Measurements from ENCODE around the gene RBM14.
A peak's percentile ranks its signal among the peaks of the same experiment; 100 is the strongest.
"Not testable (repeated sequence)": the region's sequence is repeated elsewhere in the genome, so short reads cannot be mapped to it uniquely, and the experiment has no call there.

RBM14 gene, protein sequence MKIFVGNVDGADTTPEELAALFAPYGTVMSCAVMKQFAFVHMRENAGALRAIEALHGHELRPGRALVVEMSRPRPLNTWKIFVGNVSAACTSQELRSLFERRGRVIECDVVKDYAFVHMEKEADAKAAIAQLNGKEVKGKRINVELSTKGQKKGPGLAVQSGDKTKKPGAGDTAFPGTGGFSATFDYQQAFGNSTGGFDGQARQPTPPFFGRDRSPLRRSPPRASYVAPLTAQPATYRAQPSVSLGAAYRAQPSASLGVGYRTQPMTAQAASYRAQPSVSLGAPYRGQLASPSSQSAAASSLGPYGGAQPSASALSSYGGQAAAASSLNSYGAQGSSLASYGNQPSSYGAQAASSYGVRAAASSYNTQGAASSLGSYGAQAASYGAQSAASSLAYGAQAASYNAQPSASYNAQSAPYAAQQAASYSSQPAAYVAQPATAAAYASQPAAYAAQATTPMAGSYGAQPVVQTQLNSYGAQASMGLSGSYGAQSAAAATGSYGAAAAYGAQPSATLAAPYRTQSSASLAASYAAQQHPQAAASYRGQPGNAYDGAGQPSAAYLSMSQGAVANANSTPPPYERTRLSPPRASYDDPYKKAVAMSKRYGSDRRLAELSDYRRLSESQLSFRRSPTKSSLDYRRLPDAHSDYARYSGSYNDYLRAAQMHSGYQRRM

DNA sequence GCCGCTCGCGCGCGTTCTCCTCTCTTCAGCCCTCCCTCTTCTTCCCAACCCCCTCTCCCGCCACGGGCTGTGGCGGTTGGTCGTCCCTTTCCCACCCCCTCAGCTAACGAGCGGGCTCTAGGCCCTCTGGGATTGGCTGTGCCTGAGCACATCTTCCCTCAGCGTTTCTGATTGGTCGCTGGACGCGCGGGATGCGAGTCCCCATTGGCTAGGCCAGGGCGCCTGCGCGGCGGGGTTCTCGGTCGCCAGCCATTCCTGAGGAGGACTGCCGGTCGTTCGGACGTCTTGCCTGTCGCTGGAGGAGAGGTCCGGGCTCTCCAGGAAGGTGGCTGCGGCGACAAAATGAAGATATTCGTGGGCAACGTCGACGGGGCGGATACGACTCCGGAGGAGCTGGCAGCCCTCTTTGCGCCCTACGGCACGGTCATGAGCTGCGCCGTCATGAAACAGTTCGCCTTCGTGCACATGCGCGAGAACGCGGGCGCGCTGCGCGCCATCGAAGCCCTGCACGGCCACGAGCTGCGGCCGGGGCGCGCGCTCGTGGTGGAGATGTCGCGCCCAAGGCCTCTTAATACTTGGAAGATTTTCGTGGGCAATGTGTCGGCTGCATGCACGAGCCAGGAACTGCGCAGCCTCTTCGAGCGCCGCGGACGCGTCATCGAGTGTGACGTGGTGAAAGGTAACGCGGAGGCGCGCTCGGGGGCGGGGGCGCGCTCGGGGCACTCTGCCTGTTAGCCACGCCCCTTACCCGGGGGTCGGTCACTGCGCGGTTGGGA, at the start of gene RBM14:
Gene RBM14, plus strand, starts transcription at position 252 of the 776 bp plus-strand sequence. Its CDS starts 91 bp downstream, at position 343.
- peak; percentile 96 to 97 for ATAC-seq

DNA sequence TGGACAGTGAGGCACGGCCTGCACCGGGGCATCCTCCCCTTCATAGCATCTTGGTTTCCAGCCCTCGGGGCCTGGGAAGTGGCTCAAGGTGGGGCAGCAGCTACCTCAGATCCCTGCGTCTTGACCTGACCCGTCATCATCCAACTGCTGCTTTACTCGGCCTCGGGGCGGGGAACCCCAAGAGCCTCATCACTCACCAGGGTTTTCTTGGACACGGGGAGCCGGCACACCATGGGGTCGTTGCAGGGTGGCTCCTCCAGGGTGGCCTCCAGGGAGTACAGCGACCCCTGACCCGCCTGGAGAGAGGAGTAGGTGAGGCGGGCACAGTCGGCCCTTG, 48.7 kb upstream of the RBM14 start:
- ATAC-seq = no peak

DNA sequence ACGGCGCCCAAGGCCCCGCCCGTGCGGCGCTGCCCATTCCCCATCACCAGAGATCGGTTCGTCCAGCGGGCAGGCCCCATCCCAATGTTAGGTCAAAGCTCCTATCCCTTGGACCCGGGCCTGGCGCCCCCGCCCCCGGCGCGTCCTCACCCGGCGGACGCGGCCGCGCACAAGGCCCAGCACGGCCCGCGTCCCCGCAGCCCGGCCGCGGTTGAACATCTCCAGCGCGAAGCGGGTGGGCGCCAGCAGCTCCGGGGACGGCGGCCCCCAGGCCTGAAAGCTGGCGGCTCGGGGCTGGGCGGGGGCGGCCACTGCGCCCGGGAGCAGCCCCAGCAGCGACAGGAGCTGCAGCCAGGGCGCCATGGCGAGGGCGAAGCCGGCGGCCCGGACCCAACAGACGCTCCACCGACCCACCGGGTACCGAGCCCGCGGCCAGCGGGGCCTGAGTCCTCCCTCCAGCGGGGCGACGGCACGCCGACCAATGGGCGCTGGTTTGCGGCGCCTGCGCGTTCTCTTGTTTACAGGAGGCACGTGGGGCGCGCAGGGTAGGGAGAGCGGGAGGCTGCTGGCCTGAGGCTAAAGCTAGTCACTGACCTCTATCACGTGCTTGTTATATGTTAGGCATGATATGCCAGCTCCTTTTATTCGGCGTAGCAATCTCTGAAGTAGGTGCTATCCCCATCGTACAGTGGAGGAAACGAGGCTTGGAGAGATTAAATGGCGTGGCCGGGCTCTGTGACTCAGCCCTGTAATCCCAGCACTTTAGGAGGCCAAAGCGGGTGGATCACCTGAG, 48.1 kb upstream of the RBM14 start, which contains the start of gene CTSF:
Gene CTSF, minus strand, starts transcription at position 483 of the 793 bp plus-strand sequence. Its CDS starts 120 bp downstream, at position 363.
- peak; percentile 83 to 94 for ATAC-seq

DNA sequence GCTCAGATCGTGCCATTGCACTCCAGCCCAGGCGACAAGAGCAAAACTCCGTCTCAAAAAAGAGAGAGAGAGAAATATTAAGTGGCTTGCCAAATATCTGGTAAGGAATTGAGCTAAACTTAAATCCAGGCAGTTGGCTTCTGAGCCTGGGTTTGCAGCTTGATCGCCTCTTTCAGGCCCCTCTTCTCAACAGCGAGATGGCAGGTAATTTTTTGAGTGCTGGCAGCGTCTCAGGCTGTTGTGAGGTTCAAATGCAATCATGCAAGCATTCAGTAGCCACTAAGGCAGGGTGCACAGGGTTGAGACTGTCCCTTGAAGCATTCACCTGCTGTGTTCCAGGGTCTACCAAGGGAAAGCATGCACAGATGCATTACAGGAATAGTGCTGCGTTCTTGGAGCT, 47.4 kb upstream of the RBM14 start:
- ATAC-seq = no peak

DNA sequence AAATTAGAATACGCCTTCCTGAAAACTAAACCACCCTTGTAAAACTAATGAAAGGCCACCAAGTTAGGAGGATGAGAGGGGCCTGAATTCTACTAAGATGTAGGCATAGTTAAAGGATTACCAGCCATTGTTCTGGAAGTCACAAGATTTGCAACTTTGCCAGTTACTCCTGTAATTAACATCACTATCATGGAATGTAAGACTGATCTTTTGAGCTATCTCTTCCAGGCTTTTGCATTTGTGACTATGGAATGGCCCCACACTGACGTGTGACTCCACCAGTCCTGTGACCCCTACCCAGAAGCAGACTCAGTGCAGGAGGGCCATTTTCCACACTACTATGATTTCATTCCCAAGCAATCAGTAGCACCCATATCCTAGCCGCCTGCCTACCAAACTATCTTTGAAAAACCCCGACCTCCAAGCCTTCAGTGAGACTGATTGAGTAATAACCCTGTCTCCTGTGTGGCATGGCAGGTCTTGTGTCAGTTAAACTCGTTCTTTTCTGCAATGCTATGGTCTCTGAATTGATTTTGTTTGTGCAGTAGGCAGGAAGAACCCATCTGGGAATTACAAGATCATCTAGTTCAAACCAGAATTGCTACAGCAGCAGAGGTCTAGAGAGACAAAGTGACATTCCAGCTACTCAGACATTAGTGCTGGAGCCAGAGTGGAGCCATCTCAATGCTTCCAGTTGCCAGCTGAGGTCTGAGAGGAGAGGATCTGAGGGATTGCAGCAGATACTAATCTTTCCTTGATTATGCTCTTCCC, 46.2 kb upstream of the RBM14 start:
- ATAC-seq = no peak

DNA sequence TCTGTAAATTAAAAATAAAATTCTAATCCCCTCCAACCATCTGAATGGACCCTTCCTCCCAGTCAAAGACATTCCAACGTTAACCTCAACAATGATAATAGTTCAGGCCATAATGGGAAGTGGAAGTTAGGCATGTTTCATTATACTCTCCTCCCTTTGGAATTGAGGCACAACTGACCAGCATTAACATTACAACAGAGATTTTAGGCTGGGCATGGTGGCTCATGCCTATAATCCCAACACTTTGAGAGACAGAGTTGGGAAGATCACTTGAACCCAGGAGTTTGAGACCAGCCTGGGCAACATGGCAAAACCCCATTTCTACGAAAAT, 45.6 kb upstream of the RBM14 start:
- ATAC-seq = no peak

DNA sequence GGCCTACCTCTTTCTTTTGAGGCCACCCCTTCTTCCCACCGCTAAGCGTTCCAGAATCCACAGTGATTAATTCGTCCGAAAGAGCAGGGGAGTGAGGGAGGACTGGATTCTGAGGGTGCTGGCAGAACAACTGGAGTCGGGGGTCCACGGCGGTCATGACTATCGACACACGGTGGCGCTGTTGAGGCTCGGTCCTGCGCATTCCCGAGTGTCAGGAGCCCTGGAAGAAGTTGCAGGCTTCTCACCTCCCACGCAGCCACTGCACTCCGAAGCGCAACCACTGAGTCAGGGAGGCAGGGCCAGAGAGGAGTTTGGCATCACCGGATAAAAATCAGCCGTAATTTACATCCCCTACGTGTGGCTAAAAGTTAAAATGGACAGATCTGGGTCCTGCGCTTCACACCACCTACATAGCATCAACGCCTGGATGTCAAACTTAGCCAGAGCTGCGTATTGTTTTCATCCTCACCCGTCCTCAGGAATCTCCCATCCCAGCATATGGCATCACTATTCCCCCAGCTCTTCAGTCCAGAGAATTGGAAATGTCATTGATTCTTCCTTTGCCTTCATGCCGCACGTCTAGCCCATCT, 37.3 kb upstream of the RBM14 start:
- ATAC-seq = peak; percentile 70 to 85

DNA sequence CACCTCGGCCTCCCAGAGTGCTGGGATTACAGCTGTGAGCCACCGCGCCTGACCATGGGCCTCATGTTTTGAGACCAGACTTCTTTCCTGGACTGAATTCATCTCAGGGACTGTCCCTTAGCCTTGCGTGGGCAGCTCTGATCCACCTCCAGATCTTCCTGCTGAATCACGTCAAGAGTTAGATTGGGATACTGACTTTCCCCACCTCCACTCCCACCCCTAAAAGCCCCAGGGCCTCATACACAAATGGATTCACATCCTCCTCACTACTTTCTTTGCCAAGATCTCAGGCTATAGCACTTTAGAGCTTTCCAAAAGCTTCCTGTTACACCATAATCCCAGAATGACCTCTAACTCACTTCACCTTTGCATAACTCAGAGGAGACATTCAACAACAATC, 35.6 kb upstream of the RBM14 start:
- ATAC-seq = no peak

DNA sequence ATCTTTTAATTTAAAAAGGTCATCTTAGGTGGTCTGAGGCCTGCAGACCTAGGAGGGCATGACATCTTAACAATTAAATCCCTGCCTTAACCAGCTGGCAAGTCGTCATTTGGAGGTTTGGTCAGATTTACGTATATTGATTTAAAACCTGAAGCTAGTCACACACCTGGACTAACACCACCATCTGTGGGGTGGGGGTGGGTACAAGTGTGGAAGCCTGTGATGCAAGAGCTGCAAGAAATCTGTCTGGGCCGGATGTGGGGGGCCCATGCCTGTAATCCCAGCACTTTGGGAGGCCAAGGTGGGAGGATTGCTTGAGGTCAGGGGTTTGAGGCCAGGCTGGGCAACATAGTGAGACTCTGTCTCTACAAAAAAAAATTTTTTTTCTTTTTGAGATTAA, 35.2 kb upstream of the RBM14 start:
- no peak for ATAC-seq

DNA sequence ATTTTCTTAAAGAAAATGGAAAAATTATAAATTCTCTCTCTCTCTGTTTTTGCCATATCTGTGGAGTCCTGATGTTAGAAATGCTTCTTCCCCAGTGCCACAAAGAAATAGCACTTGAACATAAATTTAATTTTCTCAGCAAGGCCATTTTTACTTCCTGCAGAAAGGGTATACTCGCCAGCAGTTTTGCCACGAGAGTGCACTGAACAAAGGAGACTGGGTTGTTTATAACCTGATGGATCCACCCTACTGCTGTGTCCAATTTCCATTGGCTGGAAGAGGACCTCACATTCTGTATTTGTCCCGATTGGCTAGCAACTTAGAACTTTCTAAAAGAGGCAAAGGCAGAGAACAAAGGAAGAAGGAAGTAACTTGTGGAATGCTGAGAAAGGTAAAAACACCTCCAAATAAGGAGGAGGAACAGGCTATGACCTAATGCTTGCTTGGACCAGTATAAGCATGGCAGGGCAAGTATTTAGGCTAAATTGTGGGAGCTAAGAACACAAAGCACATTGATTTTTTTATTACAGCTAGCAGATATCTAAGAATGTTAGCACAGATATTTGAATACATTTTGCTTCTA, 33.8 kb upstream of the RBM14 start:
- ATAC-seq = not testable (repeated sequence)

DNA sequence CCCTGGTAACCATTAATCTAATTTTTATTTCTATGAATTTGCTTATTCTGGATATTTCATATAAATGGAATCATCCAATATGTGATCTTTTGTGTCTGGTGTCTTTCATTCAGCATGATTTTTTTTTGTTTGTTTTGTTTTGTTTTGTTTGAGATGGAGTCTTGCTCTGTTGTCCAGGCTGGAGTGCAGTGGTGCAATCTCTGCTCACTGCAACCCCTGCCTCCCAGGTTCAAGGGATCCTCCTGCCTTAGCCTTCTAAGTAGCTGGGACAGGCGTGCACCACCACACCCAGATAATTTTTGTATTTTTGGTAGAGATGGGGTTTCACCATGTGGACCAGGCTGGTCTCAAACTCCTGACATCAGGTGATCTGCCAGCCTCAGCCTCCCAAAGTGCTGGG, 31.0 kb upstream of the RBM14 start:
- not testable (repeated sequence) for ATAC-seq

DNA sequence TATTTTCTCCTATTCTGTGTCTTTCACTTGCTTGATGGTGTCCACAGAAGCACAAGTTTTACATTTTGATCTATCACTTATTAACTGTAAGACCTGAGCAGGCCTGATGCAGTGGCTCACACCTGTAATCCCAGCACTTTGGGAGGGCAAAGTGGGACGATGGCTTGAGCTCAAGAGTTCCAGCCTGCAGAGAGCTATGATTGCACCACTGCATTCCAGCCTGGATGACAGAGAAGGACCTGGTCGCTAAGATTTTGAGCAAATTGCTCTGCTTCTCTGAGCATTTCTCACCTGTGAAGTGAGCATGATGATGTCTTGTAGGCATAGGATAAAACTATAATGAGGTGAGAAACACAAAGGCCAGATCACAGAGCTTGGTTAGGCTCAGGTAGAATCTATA, 30.3 kb upstream of the RBM14 start:
- ATAC-seq = no peak

DNA sequence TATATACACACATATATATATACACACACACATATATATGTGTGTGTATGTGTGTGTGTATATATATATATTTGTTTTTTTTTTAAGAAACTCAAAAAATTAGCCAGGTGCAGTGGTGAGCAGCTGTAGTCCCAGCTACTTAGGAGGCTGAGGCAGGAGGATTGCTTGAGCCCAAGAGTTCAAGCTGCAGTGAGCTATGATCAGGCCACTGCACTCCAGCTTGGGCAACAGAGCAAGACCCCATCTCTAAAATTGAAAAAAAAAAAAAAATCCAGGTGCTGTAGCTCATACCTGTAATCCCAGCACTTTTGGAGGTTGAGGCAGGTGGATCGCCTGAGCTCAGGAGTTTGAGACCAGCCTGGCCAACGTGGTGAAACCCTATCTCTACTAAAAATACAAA, 27.1 kb upstream of the RBM14 start:
- ATAC-seq = not testable (repeated sequence)

DNA sequence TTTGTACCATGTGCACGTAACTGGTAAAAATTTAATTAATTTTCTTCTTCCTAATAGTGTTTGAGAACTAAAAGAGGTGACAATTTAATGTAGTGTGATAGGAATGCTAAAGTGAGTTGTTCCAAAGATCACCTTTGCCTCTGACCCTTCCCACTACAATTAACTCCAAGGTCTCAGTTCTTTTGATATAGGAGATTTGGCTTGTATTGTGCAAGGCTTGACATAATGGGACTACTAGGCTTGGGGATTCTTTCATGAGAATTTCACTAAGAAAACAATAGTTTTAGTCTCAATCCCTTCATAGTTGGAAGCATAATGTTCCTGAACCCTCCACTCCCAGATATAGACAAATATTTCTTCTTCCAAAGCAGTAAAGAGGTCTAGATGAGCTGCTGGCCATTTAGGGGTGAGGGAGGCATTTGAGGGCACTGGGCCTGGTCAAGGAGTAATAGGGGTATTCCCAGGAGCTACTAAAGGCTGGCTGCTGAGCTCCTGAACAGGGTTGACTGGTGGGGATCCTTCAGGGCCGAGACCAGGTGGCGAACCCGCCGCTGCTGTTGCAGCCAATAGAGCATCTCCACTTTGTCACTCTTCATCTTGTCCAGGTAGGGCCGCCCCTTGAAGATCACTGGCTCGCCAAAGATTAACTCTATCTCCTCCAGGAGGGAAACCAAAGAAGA, 26.3 kb upstream of the RBM14 start:
- ATAC-seq = no peak

DNA sequence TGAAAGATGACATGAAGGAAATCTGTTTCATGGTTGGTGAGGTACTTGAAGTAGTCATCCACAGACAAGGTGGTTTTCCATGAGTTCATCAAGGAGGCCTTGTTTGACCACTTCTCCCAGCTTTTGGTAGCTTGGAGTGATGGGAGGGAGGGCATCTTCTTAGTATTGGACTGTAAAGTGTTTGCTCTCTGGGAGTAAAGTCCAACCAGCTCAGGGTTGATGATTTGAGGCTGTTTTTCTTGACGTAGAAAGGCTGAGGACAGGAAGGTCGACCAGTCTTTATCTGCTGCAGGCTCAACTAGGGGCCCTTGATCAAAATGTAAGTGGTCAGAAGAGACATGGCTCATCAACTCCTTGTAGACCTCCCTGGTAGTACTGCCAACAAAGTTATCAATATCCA, 25.3 kb upstream of the RBM14 start:
- ATAC-seq = no peak

DNA sequence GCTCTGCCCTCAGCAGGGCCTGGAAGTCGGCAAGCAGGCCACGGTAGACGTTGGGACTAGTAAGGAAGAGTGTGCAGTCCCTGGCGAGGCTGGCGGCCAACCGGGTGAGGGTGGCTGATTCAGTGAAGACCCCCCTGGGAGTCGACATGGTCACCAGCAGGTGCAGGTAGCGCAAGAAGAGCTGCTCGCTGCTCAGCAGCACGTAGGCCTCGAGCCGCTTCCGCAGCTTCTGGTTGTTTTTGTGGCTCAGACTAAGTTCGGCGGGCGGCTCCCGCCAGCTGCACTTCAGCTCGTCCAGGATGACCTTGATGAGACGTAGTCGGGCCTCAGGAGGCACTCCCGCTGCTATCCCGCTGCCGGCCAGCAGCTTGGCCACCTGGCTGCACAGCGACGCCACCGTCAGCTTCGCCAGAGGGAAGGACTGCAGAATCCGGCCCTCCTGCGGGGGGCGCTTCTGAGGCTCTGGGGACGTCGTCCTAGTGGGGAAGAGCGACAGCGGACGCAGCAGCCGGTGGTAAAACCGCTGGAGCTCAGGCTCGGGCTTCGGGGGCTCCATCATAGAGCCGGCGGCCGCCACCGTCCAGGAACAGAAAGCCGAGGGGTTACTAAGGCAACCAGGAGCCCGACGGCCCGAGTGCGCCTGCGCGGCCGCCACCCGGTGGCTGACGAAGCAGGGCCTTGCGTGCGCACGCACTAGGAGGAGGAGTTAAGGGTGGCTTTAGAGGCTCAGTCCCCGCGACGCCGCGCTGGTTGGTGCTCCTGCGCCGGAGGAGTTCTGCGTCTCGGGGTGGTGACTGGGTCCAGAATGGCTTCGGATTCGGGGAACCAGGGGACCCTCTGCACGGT, 23.8 kb upstream of the RBM14 start, which contains the start of the genes CCDC87 and CCS:
Gene CCDC87, minus strand, starts transcription at position 607 of the 846 bp plus-strand sequence. Its CDS starts 48 bp downstream, at position 559.
Gene CCS, plus strand, starts transcription at position 729 of the 846 bp plus-strand sequence. Its CDS starts 77 bp downstream, at position 806.
- ATAC-seq = peak; percentile 98 to 99

DNA sequence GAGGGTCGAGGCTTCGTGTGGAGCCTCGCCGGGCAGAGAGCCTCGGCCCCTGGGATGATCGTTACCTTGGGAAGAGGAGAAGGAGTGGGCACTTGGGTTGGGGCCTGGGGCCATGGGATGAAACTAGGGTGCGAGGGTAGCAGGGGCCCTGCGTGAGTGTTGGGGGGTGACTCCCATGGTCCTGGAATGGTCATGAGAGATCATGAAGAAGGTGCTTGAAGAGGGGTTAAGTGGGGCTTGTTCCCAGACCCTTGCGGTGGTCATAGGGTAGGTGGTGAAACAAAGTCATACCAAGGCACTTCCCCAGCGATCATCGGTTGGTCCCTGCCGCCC, 23.2 kb upstream of the RBM14 start:
- peak in 1 of 2 donors; percentile 5 for ATAC-seq

DNA sequence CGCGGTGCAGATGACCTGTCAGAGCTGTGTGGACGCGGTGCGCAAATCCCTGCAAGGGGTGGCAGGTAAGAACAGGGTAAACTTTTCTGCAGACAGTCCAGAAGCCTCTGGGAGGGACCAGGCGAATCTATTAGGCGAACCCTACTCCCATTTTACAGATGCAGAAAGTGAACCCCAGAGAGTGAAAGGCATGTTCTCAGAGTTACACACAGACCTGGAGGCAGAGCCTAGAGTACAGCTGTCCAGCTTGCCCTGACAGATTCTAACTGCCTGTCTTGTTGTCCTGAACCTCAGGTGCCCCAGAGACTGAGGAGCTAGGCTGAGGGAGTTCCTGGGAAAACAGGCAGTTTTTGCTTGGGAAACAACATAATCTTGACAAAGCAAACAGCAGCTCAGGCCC, 22.8 kb upstream of the RBM14 start:
- ATAC-seq = no peak

DNA sequence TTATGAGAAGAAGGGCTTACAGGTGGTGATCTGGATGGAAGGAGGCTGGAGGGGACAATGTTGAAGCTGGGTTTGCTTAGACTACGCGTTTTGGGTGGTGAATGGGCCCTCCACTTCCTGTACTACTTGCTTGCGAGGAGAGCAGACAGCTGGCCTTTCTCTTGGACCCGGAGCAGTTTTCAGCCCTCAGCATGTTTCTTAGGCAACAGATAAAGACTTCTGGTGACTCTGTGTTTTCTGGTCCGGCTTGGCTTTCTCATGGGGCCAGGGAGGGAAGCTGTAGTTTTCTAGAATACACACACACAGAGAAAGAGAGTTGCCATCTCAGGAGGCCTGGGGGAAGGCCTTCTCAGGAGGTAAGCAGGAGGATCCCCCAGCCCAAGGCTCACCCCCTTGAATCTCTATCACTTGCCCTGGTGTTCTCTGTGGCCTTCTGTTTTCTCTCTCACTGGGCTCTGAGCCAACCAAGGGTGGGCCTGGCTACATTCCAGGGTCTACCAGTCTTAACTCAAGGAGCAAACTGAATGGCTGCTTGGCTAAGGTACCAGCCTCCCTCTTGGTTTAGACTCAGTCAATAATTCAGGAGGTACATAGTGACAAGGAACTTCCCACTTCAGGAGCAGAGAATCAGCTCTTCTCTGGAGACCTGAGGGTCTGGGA, 21.1 kb upstream of the RBM14 start:
- ATAC-seq = no peak
